GM12878 (cell line): ENCODE results near the gene THAP2. TPM values are rescaled to one million over a fixed set of nuclear protein-coding genes. Genes with fewer than 3 reads are reported as not detected.
A peak's percentile ranks its signal among the peaks of the same experiment; 100 is the strongest.

Source experiments
- ASH2L ChIP-seq: fragments of 300-600, 200-600 bp; sonication (generic); IDR thresholded peaks from 2 replicates; pipeline ENCODE4 v1.6.1; 2017; ENCODE audit warnings: low read depth, mild to moderate bottlenecking, borderline replicate concordance
- BRCA1 ChIP-seq: IDR thresholded peaks from 2 replicates; pipeline ENCODE4 v1.6.1; 2011; ENCODE audit warnings: low read depth, low read length, improper control_type of control experiment
- CBFB ChIP-seq: IDR thresholded peaks from 2 replicates; pipeline ENCODE4 v1.6.1; 2016; ENCODE audit warnings: antibody characterized with exemption, low read depth
- CEBPB ChIP-seq, 2 experiments: fragments of 150-350 bp in 1 of 2; IDR thresholded peaks; 2 replicates each; pipeline ENCODE4 v1.6.1; 2012 to 2014; ENCODE audit warnings: low read depth in 2 of 2, low read length in 2 of 2, borderline replicate concordance in 1 of 2, inconsistent platforms in 1 of 2
- FOXM1 ChIP-seq: IDR thresholded peaks from 2 replicates; pipeline ENCODE4 v1.6.1; 2012; ENCODE audit warnings: low read depth, mild to moderate bottlenecking, inconsistent platforms, low read length, moderate library complexity
- HDGF ChIP-seq: fragments of 450-650 bp; IDR thresholded peaks from 2 replicates; pipeline ENCODE4 v1.6.1; 2016; ENCODE audit warnings: antibody characterized with exemption
- IKZF1 ChIP-seq: fragments of 450-650 bp; conservative IDR thresholded peaks from 2 replicates; pipeline ENCODE4 v1.6.1; 2017; ENCODE audit warnings: antibody characterized with exemption, mild to moderate bottlenecking
- NR2C1 ChIP-seq: fragments of 450-650 bp; IDR thresholded peaks from 2 replicates; pipeline ENCODE4 v1.6.1; 2017; ENCODE audit warnings: antibody characterized with exemption, mild to moderate bottlenecking, moderate library complexity
- NR2C2 ChIP-seq: IDR thresholded peaks from 2 replicates; pipeline ENCODE4 v1.6.1; 2011; ENCODE audit warnings: borderline replicate concordance, low read depth; ENCODE audit not compliant: control insufficient read depth, insufficient read length
- TCF7 ChIP-seq: IDR thresholded peaks from 2 replicates; pipeline ENCODE4 v1.6.1; 2014; ENCODE audit warnings: antibody characterized with exemption, borderline replicate concordance
- ZBTB11 ChIP-seq: fragments of 450-650 bp; formaldehyde crosslinking; IDR thresholded peaks from 2 replicates; pipeline ENCODE4 v1.5.0; 2022; ENCODE audit warnings: mild to moderate bottlenecking, missing genetic modification characterization
- polyA plus RNA-seq, 11 experiments: library from polyadenylated mRNA; depleted of rRNA in 4 of 11; unstranded in 6 of 11; stranded (reverse) in 5 of 11; fragments of >200 nt; fragmentation: Nextera tagmentation in 4 of 11; fragmentation: Illumina TruSeq in 1 of 11; extraction: Ambion mirVana in 4 of 11; extraction: Trizol in 1 of 11; gene quantifications; 1 replicate in 1 of 11; 2 replicates in 10 of 11; pipeline versions ENCODE4 v1.2.1 to v1.2.3, GENCODE V29; 2011 to 2016; ENCODE audit warnings: inconsistent platforms in 2 of 11, missing spikeins in 2 of 11, low read depth in 1 of 11
- total RNA-seq, 4 experiments: library from RNA; depleted of rRNA in 3 of 4; stranded (reverse); fragments of >200 nt in 3 of 4; fragmentation: Illumina TruSeq in 1 of 4; extraction: Trizol in 1 of 4; gene quantifications; 2 replicates each; pipeline versions ENCODE4 v1.2.1 to v1.2.3, GENCODE V29; 2013 to 2021

The THAP2 gene
- total and polyA plus RNA-seq, 10 of the 15 experiments (the other 5 are each of a cell fraction or from before 2014, with no cell fraction given) = 4.1 to 18.0 (median 7.3) TPM

GRCh38 chr12:71662849-71663560 lies 1.1 kb upstream of the THAP2 start (continued):
- TF ChIP-seq ZBTB11 (0 out of 2 replicates have a peak, but pooled peaks have one; percentile 31), IKZF1 (no peak), TCF7 (no peak), NR2C2 (no peak), FOXM1 (no peak), CBFB (no peak), ASH2L (peak; percentile 68; the same call in 1 of the 2 replicates), CEBPB (IDR thresholded peaks at IDR 0.05; ENCODE audit: borderline replicate concordance in 1 of 2, low read depth in 2 of 2, low read length in 2 of 2) (no peak), HDGF (no peak), BRCA1 (0 out of 2 replicates have a peak, but pooled peaks have one; percentile 9), NR2C1 (no peak)
